Adrenal gland (tissue), 12 donors: ENCODE results near the gene LRRC75A. TPM values are rescaled to one million over a fixed set of nuclear protein-coding genes. Genes with fewer than 3 reads are reported as not detected.

Experiments used
- DNase-seq, 7 donors: peaks; one replicate each; pipeline ENCODE4 v3.0.0-alpha.2; 2019 to 2020
- H3K27ac ChIP-seq, 5 donors: fragments of 200-600 bp; sonication (generic) in 4 of 5; 1 replicate in 3 of 5; 2 replicates in 2 of 5; pipeline versions ENCODE4 v1.5.1 to v1.8.0; 2016 to 2020; ENCODE audit warnings: mild to moderate bottlenecking in 1 of 5
- H3K27me3 ChIP-seq: fragments of 200-600 bp; 2 replicates; pipeline ENCODE4 v1.8.0; 2021
- H3K36me3 ChIP-seq, 2 donors: fragments of 200-600 bp; replicated peaks in 1 of 2; 1 replicate in 1 of 2; 2 replicates in 1 of 2; pipeline versions ENCODE4 v1.5.1 to v1.8.0; 2018 to 2022
- H3K4me1 ChIP-seq, 2 donors: fragments of 200-600 bp; replicated peaks in 1 of 2; 1 replicate in 1 of 2; 2 replicates in 1 of 2; pipeline versions ENCODE4 v1.5.1 to v1.8.0; 2018 to 2021
- H3K4me3 ChIP-seq, 4 donors: fragments of 200-600 bp; sonication (generic) in 3 of 4; one replicate each; pipeline ENCODE4 v1.5.1; 2016 to 2018
- H3K9me3 ChIP-seq, 3 donors: fragments of 200-600 bp; sonication (generic) in 1 of 3; replicated peaks in 1 of 3; 1 replicate in 2 of 3; 2 replicates in 1 of 3; pipeline versions ENCODE4 v1.5.1 to v1.8.0; 2016 to 2021
- POLR2A ChIP-seq, 2 donors: fragments of 450-650 bp; IDR thresholded peaks; one replicate each; pipeline ENCODE4 v1.6.1; 2017; ENCODE audit warnings: antibody characterized with exemption in 2 of 2, mild to moderate bottlenecking in 2 of 2, moderate library complexity in 1 of 2
- WGBS, 4 donors: extraction: QIAGEN DNeasy Blood & Tissue Kit in 2 of 4; methylation state at CpG; one replicate each; pipeline versions ENCODE4 v1.1.5 to v1.1.7; 2013 to 2017; 5-methylcytosine and 5-hydroxymethylcytosine counted together
- intact Hi-C, 2 donors: fragments of 100-400 bp; cut with DNase I; formaldehyde crosslinking; loops; one replicate each; pipeline versions ENCODE4 v1.14.1 to v1.15.0; 2022 to 2023
- polyA plus RNA-seq, 3 donors: library from polyadenylated mRNA; stranded (reverse); fragments of 200-250 nt in 2 of 3; fragments of 350-450 nt in 1 of 3; fragmentation: Illumina TruSeq in 1 of 3; extraction: RNeasy Lipid Tissue Mini Kit (QIAGEN cat#74804) in 1 of 3; gene quantifications; one replicate each; pipeline ENCODE4 v1.2.3, GENCODE V29; 2013 to 2014
- total RNA-seq, 9 donors: library from RNA; depleted of rRNA in 4 of 9; stranded (reverse); fragments of >200 nt in 4 of 9; fragments of 120-200 nt in 1 of 9; fragmentation: NEBNext Ultra II Directional in 1 of 9; extraction: Animal tissue kit (Norgen Biotek cat#: 25700) in 1 of 9; gene quantifications; one replicate each; pipeline versions ENCODE4 v1.1.0 to v1.2.4, GENCODE V29; 2013 to 2023
- TF ChIP-seq, protein P1 (sequence below), 6 experiments: fragments of 450-650 bp in 4 of 6; fragments of 200-600 bp in 2 of 6; sonication (generic) in 1 of 6; IDR thresholded peaks; 1 replicate in 5 of 6; 2 replicates in 1 of 6; pipeline versions ENCODE4 v1.5.1 to v1.8.0; 2016 to 2021; ENCODE audit warnings: antibody characterized with exemption in 6 of 6, mild to moderate bottlenecking in 2 of 6, moderate library complexity in 1 of 6
- donor health status: healthy with polysubstance abuse.
- donor health status: Bipolar disorder and iron deficiency.
- donor health status: DM: yes; HTN: yes; CAD: no.
- donor health status: DM: no; HTN: no; CAD: no.
- donor health status: DM: no; HTN: no; CAD: no.
- donor health status: DM: yes; HTN: yes; CAD: no.

LRRC75A gene
- total and polyA plus RNA-seq, 12 donors: 7.4 to 49.2 (median 25.5) TPM

- DNase-seq: no peak
- 74 to 90% (median 87%) methylated on average over 3 of the region's 3 CpGs for WGBS, 4 donors
Measured at GRCh38 chr17:16504984-16505383, 13.0 kb upstream of the LRRC75A start.

DNA sequence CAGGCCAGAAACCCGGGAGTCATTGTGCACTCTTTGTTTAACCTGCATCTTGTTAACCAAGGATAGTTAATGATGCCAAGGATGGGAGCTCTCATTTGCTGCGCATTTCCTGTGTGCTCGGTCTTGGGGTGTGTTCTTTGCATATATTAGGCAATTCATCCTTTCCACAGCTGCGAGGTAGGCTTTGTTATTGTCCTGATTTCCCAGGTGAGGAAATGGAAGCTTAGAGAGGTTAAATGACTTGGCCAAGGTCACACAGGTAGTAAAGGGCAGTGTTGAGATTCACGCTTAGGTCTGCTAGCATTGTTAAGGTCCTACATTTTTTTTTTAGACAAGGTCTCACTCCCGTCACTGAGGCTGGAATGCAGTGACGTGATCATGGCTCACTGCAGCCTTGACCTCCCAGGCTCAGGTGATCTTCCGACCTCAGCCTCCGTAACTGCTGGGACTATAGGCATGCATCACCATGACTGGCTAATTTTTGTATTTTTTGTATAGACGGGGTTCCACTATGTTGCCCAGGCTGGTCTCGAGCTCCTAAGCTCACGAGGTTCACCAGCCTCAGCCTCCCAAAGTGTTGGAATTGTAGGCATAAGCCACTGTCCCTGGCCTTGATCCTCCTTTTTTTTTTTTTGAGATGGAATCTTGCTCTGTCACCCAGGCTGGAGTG lies 5.0 kb upstream of the LRRC75A start:
- H3K4me1 ChIP-seq: peaks cover 0 to 6% of the 10 kb centered on the region in 2 donors
- WGBS, 4 donors: 70 to 79% (median 73%) methylated on average over 11 to 12 of the region's 12 CpGs
- TF ChIP-seq, protein P1, sequence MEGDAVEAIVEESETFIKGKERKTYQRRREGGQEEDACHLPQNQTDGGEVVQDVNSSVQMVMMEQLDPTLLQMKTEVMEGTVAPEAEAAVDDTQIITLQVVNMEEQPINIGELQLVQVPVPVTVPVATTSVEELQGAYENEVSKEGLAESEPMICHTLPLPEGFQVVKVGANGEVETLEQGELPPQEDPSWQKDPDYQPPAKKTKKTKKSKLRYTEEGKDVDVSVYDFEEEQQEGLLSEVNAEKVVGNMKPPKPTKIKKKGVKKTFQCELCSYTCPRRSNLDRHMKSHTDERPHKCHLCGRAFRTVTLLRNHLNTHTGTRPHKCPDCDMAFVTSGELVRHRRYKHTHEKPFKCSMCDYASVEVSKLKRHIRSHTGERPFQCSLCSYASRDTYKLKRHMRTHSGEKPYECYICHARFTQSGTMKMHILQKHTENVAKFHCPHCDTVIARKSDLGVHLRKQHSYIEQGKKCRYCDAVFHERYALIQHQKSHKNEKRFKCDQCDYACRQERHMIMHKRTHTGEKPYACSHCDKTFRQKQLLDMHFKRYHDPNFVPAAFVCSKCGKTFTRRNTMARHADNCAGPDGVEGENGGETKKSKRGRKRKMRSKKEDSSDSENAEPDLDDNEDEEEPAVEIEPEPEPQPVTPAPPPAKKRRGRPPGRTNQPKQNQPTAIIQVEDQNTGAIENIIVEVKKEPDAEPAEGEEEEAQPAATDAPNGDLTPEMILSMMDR (IDR thresholded peaks at IDR 0.05): no peak
- no peak for TF ChIP-seq POLR2A (IDR thresholded peaks at IDR 0.05)
- intact Hi-C loops: no loop called here
- H3K27me3 ChIP-seq: no peaks in the 10 kb centered on the region
- H3K9me3 ChIP-seq: no peaks in the 10 kb centered on the region
- H3K27ac ChIP-seq: no peak overlapping the region
- H3K4me3 ChIP-seq: no peak overlapping the region
- no peak for DNase-seq
- no peaks in the 10 kb centered on the region for H3K36me3 ChIP-seq

More at GRCh38 chr17:16504984-16505383, 13.0 kb upstream of the LRRC75A start:
- no peak for TF ChIP-seq POLR2A (IDR thresholded peaks at IDR 0.05)
- TF ChIP-seq, protein P1 (IDR thresholded peaks at IDR 0.05): no peak
- H3K36me3 ChIP-seq: no peaks in the 10 kb centered on the region
- no peaks in the 10 kb centered on the region for H3K27me3 ChIP-seq
- no peaks in the 10 kb centered on the region for H3K9me3 ChIP-seq
- H3K4me1 ChIP-seq: peaks cover 0 to 11% of the 10 kb centered on the region in 2 donors
- H3K4me3 ChIP-seq: no peak overlapping the region
- intact Hi-C loops: no loop called here
- H3K27ac ChIP-seq: no peak overlapping the region

GRCh38 chr17:16495980-16496819 lies 4.2 kb upstream of the LRRC75A start:
- Histone ChIP-seq H3K27ac (no peak overlapping the region), H3K27me3 (no peaks in the 10 kb centered on the region), H3K9me3 (no peaks in the 10 kb centered on the region), H3K36me3 (no peaks in the 10 kb centered on the region), H3K4me3 (no peak overlapping the region), H3K4me1 (peaks cover 0 to 9% of the 10 kb centered on the region in 2 donors)
- WGBS, 4 donors: 72 to 80% (median 74%) methylated on average over 10 to 12 of the region's 12 CpGs
- no peak for TF ChIP-seq POLR2A (IDR thresholded peaks at IDR 0.05)
- TF ChIP-seq, protein P1 (IDR thresholded peaks at IDR 0.05): no peak
- DNase-seq: peak in 1 of 7 donors; percentile 35
- intact Hi-C loops: no loop called here

- H3K27me3 ChIP-seq: no peaks in the 10 kb centered on the region
- no peaks in the 10 kb centered on the region for H3K36me3 ChIP-seq
- DNase-seq: peak in 1 of 7 donors; percentile 40
- peaks cover 0 to 16% of the 10 kb centered on the region in 2 donors for H3K4me1 ChIP-seq
- TF ChIP-seq, protein P1 (IDR thresholded peaks at IDR 0.05): no peak
- no peak for TF ChIP-seq POLR2A (IDR thresholded peaks at IDR 0.05)
- intact Hi-C loops: no loop called here
- no peak overlapping the region for H3K27ac ChIP-seq
- 70 to 78% (median 75%) methylated on average over 4 of the region's 4 CpGs for WGBS, 4 donors
- H3K4me3 ChIP-seq: no peak overlapping the region
- H3K9me3 ChIP-seq: no peaks in the 10 kb centered on the region
Measured at GRCh38 chr17:16495561-16495960, 3.6 kb upstream of the LRRC75A start.
